Activated naive CD8-positive, alpha-beta T cell treated with anti-CD3 and anti-CD28 coated beads, Interleukin-2, amount 50 U/mL, for 24 hours (primary cell): ENCODE data around the gene RERE.
A peak's percentile ranks its signal among the peaks of the same experiment; 100 is the strongest.

Experiments used
- ATAC-seq: fragments of 150-1000 bp; cut with Tn5 transposase; one replicate; pipeline ENCODE4 v1.10.0; 2021
- DNase-seq: peaks from one replicate; pipeline ENCODE4 v3.0.0; 2021
- H3K27ac Mint-ChIP-seq: one replicate; pipeline ENCODE4 v1.8.0; 2021; ENCODE audit warnings: mild to moderate bottlenecking, mixed read lengths
- H3K27me3 Mint-ChIP-seq: one replicate; pipeline ENCODE4 v1.8.0; 2021; ENCODE audit warnings: mixed read lengths
- H3K36me3 Mint-ChIP-seq: one replicate; pipeline ENCODE4 v1.8.0; 2021; ENCODE audit warnings: low read depth, mixed read lengths
- H3K4me1 Mint-ChIP-seq: one replicate; pipeline ENCODE4 v1.8.0; 2021; ENCODE audit warnings: mixed read lengths
- H3K4me3 Mint-ChIP-seq: one replicate; pipeline ENCODE4 v1.8.0; 2021; ENCODE audit warnings: mild to moderate bottlenecking, moderate library complexity, mixed read lengths
- H3K9me3 Mint-ChIP-seq: one replicate; pipeline ENCODE4 v1.8.0; 2021; ENCODE audit warnings: mixed read lengths

The RERE gene

GRCh38 chr1:8404460-8405370 is 412.7 kb downstream of the RERE start:
- DNase-seq (no peak), ATAC-seq (no peak)
- H3K27me3 Mint-ChIP-seq = no peaks in the 10 kb centered on the region
- peak overlapping the region; percentile 20 for H3K27ac Mint-ChIP-seq
- no peaks in the 10 kb centered on the region for H3K9me3 Mint-ChIP-seq
- no peak overlapping the region for H3K4me3 Mint-ChIP-seq
- peaks cover 16% of the 10 kb centered on the region for H3K36me3 Mint-ChIP-seq
- peaks cover 28% of the 10 kb centered on the region for H3K4me1 Mint-ChIP-seq

GRCh38 chr1:8402109-8402710 is 415.2 kb downstream of the RERE start:
- H3K36me3 Mint-ChIP-seq = peaks cover 22% of the 10 kb centered on the region
- no peak for DNase-seq

GRCh38 chr1:8398677-8399076 is 418.8 kb downstream of the RERE start:
- Mint-ChIP-seq H3K4me1 (peaks cover 56% of the 10 kb centered on the region), H3K36me3 (peaks cover 24% of the 10 kb centered on the region), H3K27ac (no peak overlapping the region), H3K4me3 (no peak overlapping the region), H3K27me3 (no peaks in the 10 kb centered on the region), H3K9me3 (peaks cover 3% of the 10 kb centered on the region)
- no peak for ATAC-seq
- no peak for DNase-seq

More at GRCh38 chr1:8402109-8402710, 415.2 kb downstream of the RERE start:
- H3K9me3 Mint-ChIP-seq = peaks cover 3% of the 10 kb centered on the region
- peaks cover 25% of the 10 kb centered on the region for H3K4me1 Mint-ChIP-seq
- no peak for ATAC-seq
- H3K27ac Mint-ChIP-seq = no peak overlapping the region
- H3K4me3 Mint-ChIP-seq = no peak overlapping the region
- H3K27me3 Mint-ChIP-seq = no peaks in the 10 kb centered on the region

GRCh38 chr1:8398086-8398485 is 419.4 kb downstream of the RERE start:
- peaks cover 3% of the 10 kb centered on the region for H3K9me3 Mint-ChIP-seq
- no peak for ATAC-seq
- peaks cover 24% of the 10 kb centered on the region for H3K36me3 Mint-ChIP-seq

GRCh38 chr1:8397511-8397910 is 419.9 kb downstream of the RERE start:
- Mint-ChIP-seq H3K36me3 (peaks cover 24% of the 10 kb centered on the region), H3K4me3 (peak overlapping the region; percentile 33), H3K27me3 (no peaks in the 10 kb centered on the region), H3K4me1 (peaks cover 66% of the 10 kb centered on the region), H3K27ac (peak overlapping the region; percentile 82), H3K9me3 (peaks cover 3% of the 10 kb centered on the region)
- ATAC-seq = no peak
- DNase-seq = no peak

More at GRCh38 chr1:8398086-8398485, 419.4 kb downstream of the RERE start:
- no peak for DNase-seq
- peak overlapping the region; percentile 33 for H3K4me3 Mint-ChIP-seq
- H3K4me1 Mint-ChIP-seq = peaks cover 60% of the 10 kb centered on the region
- no peaks in the 10 kb centered on the region for H3K27me3 Mint-ChIP-seq
- peak overlapping the region; percentile 82 for H3K27ac Mint-ChIP-seq

- H3K4me1 Mint-ChIP-seq = peaks cover 72% of the 10 kb centered on the region
Observed at GRCh38 chr1:8396786-8397406, 420.5 kb downstream of the RERE start.

GRCh38 chr1:8396083-8396785 is 421.2 kb downstream of the RERE start:
- DNase-seq = no peak
- Mint-ChIP-seq H3K9me3 (peaks cover 3% of the 10 kb centered on the region), H3K27me3 (no peaks in the 10 kb centered on the region), H3K4me3 (peak overlapping the region; percentile 70), H3K27ac (peak overlapping the region; percentile 82), H3K4me1 (peaks cover 75% of the 10 kb centered on the region), H3K36me3 (peaks cover 23% of the 10 kb centered on the region)
- no peak for ATAC-seq

More at GRCh38 chr1:8396786-8397406, 420.5 kb downstream of the RERE start:
- no peak overlapping the region for H3K4me3 Mint-ChIP-seq
- H3K36me3 Mint-ChIP-seq = peaks cover 22% of the 10 kb centered on the region
- peak overlapping the region; percentile 82 for H3K27ac Mint-ChIP-seq
- no peaks in the 10 kb centered on the region for H3K27me3 Mint-ChIP-seq
- DNase-seq (peak; percentile 20), ATAC-seq (peak; percentile 93)
- peaks cover 3% of the 10 kb centered on the region for H3K9me3 Mint-ChIP-seq

- Mint-ChIP-seq H3K27ac (peak overlapping the region; percentile 82), H3K4me3 (peak overlapping the region; percentile 70), H3K36me3 (peaks cover 25% of the 10 kb centered on the region), H3K9me3 (peaks cover 3% of the 10 kb centered on the region), H3K4me1 (peaks cover 82% of the 10 kb centered on the region), H3K27me3 (no peaks in the 10 kb centered on the region)
- peak; percentile 35 for ATAC-seq
- peak; percentile 21 for DNase-seq
Observed at GRCh38 chr1:8395433-8395866, 422.0 kb downstream of the RERE start.

GRCh38 chr1:8394456-8395321 is 422.8 kb downstream of the RERE start:
- H3K4me1 Mint-ChIP-seq = peaks cover 89% of the 10 kb centered on the region
- peak overlapping the region; percentile 70 for H3K4me3 Mint-ChIP-seq
- H3K36me3 Mint-ChIP-seq = peaks cover 27% of the 10 kb centered on the region
- H3K27ac Mint-ChIP-seq = peak overlapping the region; percentile 82
- peak; percentile 27 for DNase-seq
- ATAC-seq = no peak
- H3K27me3 Mint-ChIP-seq = no peaks in the 10 kb centered on the region
- H3K9me3 Mint-ChIP-seq = peaks cover 3% of the 10 kb centered on the region

- Mint-ChIP-seq H3K4me3 (no peak overlapping the region), H3K36me3 (peaks cover 17% of the 10 kb centered on the region), H3K4me1 (peaks cover 72% of the 10 kb centered on the region), H3K9me3 (no peaks in the 10 kb centered on the region), H3K27ac (no peak overlapping the region), H3K27me3 (no peaks in the 10 kb centered on the region)
- DNase-seq (no peak), ATAC-seq (no peak)
Observed at GRCh38 chr1:8392522-8392921, 424.9 kb downstream of the RERE start.

- no peaks in the 10 kb centered on the region for H3K27me3 Mint-ChIP-seq
- peaks cover 20% of the 10 kb centered on the region for H3K36me3 Mint-ChIP-seq
- H3K9me3 Mint-ChIP-seq = no peaks in the 10 kb centered on the region
- H3K4me1 Mint-ChIP-seq = peaks cover 61% of the 10 kb centered on the region
- ATAC-seq (no peak), DNase-seq (no peak)
- no peak overlapping the region for H3K4me3 Mint-ChIP-seq
- no peak overlapping the region for H3K27ac Mint-ChIP-seq
Observed at GRCh38 chr1:8390707-8391106, 426.7 kb downstream of the RERE start.

- no peak overlapping the region for H3K4me3 Mint-ChIP-seq
- DNase-seq (peak; percentile 10), ATAC-seq (peak; percentile 75)
Observed at GRCh38 chr1:8389958-8390535, 427.4 kb downstream of the RERE start.

More at GRCh38 chr1:8389958-8390535, 427.4 kb downstream of the RERE start:
- no peaks in the 10 kb centered on the region for H3K27me3 Mint-ChIP-seq
- peaks cover 59% of the 10 kb centered on the region for H3K4me1 Mint-ChIP-seq
- no peaks in the 10 kb centered on the region for H3K9me3 Mint-ChIP-seq
- H3K27ac Mint-ChIP-seq = no peak overlapping the region
- peaks cover 18% of the 10 kb centered on the region for H3K36me3 Mint-ChIP-seq
